Body of pancreas (tissue), 4 donors: ENCODE results near the gene SLC24A3.

Source experiments
- CTCF ChIP-seq, 7 experiments: fragments of 450-650 bp in 4 of 7; fragments of 200-600 bp in 3 of 7; sonication (generic) in 3 of 7; IDR thresholded peaks; one replicate each; pipeline ENCODE4 v1.5.1; 2016 to 2019; ENCODE audit warnings: antibody characterized with exemption in 7 of 7
- POLR2A ChIP-seq, 3 donors: fragments of 450-650 bp; IDR thresholded peaks; one replicate each; pipeline ENCODE4 v1.6.1; 2016; ENCODE audit warnings: antibody characterized with exemption in 3 of 3, mild to moderate bottlenecking in 2 of 3

- TF ChIP-seq CTCF (IDR thresholded peaks at IDR 0.05) (no peak), POLR2A (IDR thresholded peaks at IDR 0.05) (no peak)
Measured at GRCh38 chr20:19498756-19499155, 286.3 kb downstream of the SLC24A3 start.
